Heart right ventricle (tissue), 16 donors: ENCODE results near the gene GPHN. TPM values are rescaled to one million over a fixed set of nuclear protein-coding genes. Genes with fewer than 3 reads are reported as not detected.
A peak's percentile ranks its signal among the peaks of the same experiment; 100 is the strongest.

ENCODE experiments used
- ATAC-seq, 8 donors: fragments of 200-7000 bp; cut with Tn5 transposase; one replicate each; pipeline ENCODE4 v1.9.1; 2020; ENCODE audit warnings: mild to moderate bottlenecking in 8 of 8, moderate library complexity in 8 of 8, moderate number of reproducible peaks in 1 of 8
- DNase-seq, 2 donors: peaks; one replicate each; pipeline ENCODE4 v3.0.0-alpha.2; 2020
- H3K27ac ChIP-seq, 10 donors: fragments of 200-600 bp; sonication (generic) in 2 of 10; one replicate each; pipeline versions ENCODE4 v1.5.0 to v1.8.0; 2020 to 2022; ENCODE audit warnings: mild to moderate bottlenecking in 3 of 10
- H3K27me3 ChIP-seq, 7 donors: fragments of 200-600 bp; one replicate each; pipeline ENCODE4 v1.8.0; 2021 to 2022; ENCODE audit warnings: mild to moderate bottlenecking in 2 of 7
- H3K36me3 ChIP-seq, 9 donors: fragments of 200-600 bp; sonication (generic) in 1 of 9; one replicate each; pipeline versions ENCODE4 v1.5.0 to v1.8.0; 2020 to 2022; ENCODE audit warnings: mild to moderate bottlenecking in 2 of 9
- H3K4me1 ChIP-seq, 9 donors: fragments of 200-600 bp; sonication (generic) in 1 of 9; one replicate each; pipeline versions ENCODE4 v1.5.0 to v1.8.0; 2020 to 2022; ENCODE audit warnings: mild to moderate bottlenecking in 4 of 9
- H3K4me3 ChIP-seq, 10 donors: fragments of 200-600 bp; sonication (generic) in 2 of 10; one replicate each; pipeline versions ENCODE4 v1.5.0 to v1.8.0; 2020 to 2022; ENCODE audit warnings: mild to moderate bottlenecking in 7 of 10, moderate library complexity in 2 of 10
- H3K9me3 ChIP-seq, 11 donors: fragments of 200-600 bp in 10 of 11; sonication (generic) in 2 of 11; one replicate each; pipeline versions ENCODE4 v1.5.0 to v1.8.0; 2013 to 2022; ENCODE audit warnings: mild to moderate bottlenecking in 2 of 11, control low read depth in 1 of 11, moderate library complexity in 1 of 11
- WGBS, 2 donors: extraction: QIAGEN DNeasy Blood & Tissue Kit; methylation state at CpG; one replicate each; pipeline ENCODE4 v1.1.7; 2013; ENCODE audit warnings: inconsistent platforms in 1 of 2; 5-methylcytosine and 5-hydroxymethylcytosine counted together
- intact Hi-C, 10 donors: fragments of 100-400 bp; cut with DNase I; formaldehyde crosslinking; loops; one replicate each; pipeline versions ENCODE4 v1.11.1 to v1.14.2; 2022
- polyA plus RNA-seq, 2 donors: library from polyadenylated mRNA; stranded (reverse); fragments of 200-250 nt; gene quantifications; one replicate each; pipeline ENCODE4 v1.2.3, GENCODE V29; 2013
- total RNA-seq, 10 donors: library from RNA; stranded (reverse); fragmentation: NEBNext Ultra II Directional in 3 of 10; extraction: Animal tissue kit (Norgen Biotek cat#: 25700) in 3 of 10; gene quantifications; one replicate each; pipeline versions ENCODE4 v1.2.1 to v1.2.4, GENCODE V29; 2021 to 2023
- TF ChIP-seq, protein P1 (sequence below), 9 donors: fragments of 200-600 bp; sonication (generic) in 2 of 9; IDR thresholded peaks; one replicate each; pipeline versions ENCODE4 v1.5.0 to v1.8.0; 2021 to 2022; ENCODE audit warnings: antibody characterized with exemption in 9 of 9, mild to moderate bottlenecking in 5 of 9, moderate library complexity in 1 of 9
- donor health status: Arrhythmogenic right ventricular cardiomyopathy.
- donor health status: ischemic (EF 13 %, LVEDD 7.1; RV severe dilation, severe dysfunction).
- donor health status: healthy with polysubstance abuse.
- donor health status: DM: no; HTN: yes; CAD: no.
- donor health status: DM: no; HTN: no; CAD: no.
- donor health status: ischemic (EF 25% LVEDD 6.9; RV normal size, moderate dysfunction).
- donor health status: ischemic (EF 25% LVEDD 5.7; RV mildly dilated, moderate dysfunction).
- donor health status: healthy.
- donor health status: DM: yes; HTN: yes; CAD: no.
- donor health status: Ischemic cardiomyopathy.
- donor health status: ischemic (EF 35%, LVEDD 5.7; RV mildly dilated, moderate dysfunction).
- donor health status: nonischemic (EF 11% LVEDD 7.7; RV severe dilation, severe dysfunction).
- donor health status: DM: yes; HTN: yes; CAD: no.
- donor health status: PGD.
- donor health status: ischemic (EF 29% LVEDD 5.4; RV normal size, mild dysfunction).
- donor health status: nonischemic (EF 23%, LVEDD 6.1; RV moderate dilation, normal function).

GPHN gene
- total and polyA plus RNA-seq, 12 donors = 12.2 to 48.0 (median 32.2) TPM

DNA sequence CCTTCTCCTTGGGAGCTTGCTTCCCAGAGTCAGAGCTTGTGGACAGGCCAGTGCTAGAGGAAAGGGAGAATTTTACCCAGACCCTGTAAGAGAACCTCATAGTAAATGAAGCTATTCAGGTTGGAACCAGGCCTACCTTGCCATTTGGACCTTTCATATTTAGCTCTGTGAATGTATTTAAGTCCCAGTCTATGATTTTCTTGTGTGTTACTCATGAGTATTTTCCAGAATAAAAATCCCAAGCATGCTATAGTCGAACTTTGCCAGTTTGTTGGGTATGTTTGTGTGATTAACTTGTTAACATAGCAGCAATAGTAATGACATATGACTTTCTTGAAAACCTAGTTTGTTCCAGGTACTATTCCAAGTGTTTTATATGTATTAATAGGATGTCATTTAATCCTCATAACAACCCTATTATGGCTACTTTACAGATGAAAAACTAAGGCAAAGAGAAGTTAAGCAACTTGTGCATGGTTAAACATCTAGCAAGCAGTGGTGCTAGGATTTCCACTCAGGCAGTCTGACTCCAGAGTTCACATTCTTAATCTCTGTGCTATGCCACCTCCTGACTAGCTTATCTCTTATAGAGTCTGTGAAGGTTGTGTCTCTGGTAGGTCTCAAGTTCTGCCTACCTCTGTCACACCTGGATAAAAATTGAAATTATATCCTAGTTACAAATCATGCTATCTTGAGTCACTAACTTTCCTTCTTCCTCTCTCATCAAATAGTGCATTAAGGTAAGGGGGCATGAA is 633.4 kb downstream of the GPHN start:
- no peaks in the 10 kb centered on the region for H3K27me3 ChIP-seq
- H3K36me3 ChIP-seq = peaks cover 0 to 44% (median 0%) of the 10 kb centered on the region in 9 donors
- TF ChIP-seq, protein P1, sequence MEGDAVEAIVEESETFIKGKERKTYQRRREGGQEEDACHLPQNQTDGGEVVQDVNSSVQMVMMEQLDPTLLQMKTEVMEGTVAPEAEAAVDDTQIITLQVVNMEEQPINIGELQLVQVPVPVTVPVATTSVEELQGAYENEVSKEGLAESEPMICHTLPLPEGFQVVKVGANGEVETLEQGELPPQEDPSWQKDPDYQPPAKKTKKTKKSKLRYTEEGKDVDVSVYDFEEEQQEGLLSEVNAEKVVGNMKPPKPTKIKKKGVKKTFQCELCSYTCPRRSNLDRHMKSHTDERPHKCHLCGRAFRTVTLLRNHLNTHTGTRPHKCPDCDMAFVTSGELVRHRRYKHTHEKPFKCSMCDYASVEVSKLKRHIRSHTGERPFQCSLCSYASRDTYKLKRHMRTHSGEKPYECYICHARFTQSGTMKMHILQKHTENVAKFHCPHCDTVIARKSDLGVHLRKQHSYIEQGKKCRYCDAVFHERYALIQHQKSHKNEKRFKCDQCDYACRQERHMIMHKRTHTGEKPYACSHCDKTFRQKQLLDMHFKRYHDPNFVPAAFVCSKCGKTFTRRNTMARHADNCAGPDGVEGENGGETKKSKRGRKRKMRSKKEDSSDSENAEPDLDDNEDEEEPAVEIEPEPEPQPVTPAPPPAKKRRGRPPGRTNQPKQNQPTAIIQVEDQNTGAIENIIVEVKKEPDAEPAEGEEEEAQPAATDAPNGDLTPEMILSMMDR (IDR thresholded peaks at IDR 0.05) = no peak
- H3K9me3 ChIP-seq = no peaks in the 10 kb centered on the region
- intact Hi-C loops = no loop called here
- DNase-seq (no peak), ATAC-seq (no peak)
- WGBS, 2 donors = 44% methylated on average over 1 of the region's 1 CpG
- no peak overlapping the region for H3K27ac ChIP-seq
- no peak overlapping the region for H3K4me3 ChIP-seq
- H3K4me1 ChIP-seq = no peaks in the 10 kb centered on the region

DNA sequence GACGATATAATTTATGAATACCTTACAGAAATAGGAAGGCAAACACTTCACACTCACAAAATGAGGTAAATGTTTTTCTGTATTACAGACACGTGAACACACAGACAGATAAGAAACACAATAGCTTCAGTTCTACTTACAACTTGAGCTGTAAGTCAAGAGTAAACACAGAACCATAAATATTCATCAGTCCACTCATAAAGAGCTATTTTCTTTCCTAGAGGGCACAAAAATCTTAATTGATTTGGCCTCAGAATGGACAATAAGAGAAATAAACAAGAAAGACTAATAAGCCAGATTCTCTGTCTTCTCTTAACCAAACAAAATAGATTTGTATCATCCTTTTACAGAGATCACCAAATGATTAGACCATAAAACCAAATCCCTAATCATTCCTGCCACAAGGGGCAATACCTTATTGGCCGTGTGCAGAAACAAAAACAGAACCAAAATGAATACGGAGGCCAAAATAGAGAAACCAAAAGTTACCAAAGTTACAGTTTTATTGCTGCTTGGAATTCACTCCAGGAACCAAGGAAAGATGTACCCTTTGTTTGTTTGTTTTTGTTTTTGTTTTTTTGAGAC is 643.2 kb downstream of the GPHN start:
- H3K27ac ChIP-seq = no peak overlapping the region
- intact Hi-C loops = no loop called here
- peaks cover 0 to 14% (median 0%) of the 10 kb centered on the region in 9 donors for H3K36me3 ChIP-seq
- 84 to 89% methylated on average over 4 of the region's 4 CpGs for WGBS, 2 donors
- DNase-seq (no peak), ATAC-seq (no peak)
- TF ChIP-seq, protein P1 (IDR thresholded peaks at IDR 0.05) = peak in 3 of 9 donors; percentile 13 to 15 (median 15)
- H3K9me3 ChIP-seq = no peaks in the 10 kb centered on the region
- H3K4me1 ChIP-seq = no peaks in the 10 kb centered on the region
- no peak overlapping the region for H3K4me3 ChIP-seq
- H3K27me3 ChIP-seq = no peaks in the 10 kb centered on the region

DNA sequence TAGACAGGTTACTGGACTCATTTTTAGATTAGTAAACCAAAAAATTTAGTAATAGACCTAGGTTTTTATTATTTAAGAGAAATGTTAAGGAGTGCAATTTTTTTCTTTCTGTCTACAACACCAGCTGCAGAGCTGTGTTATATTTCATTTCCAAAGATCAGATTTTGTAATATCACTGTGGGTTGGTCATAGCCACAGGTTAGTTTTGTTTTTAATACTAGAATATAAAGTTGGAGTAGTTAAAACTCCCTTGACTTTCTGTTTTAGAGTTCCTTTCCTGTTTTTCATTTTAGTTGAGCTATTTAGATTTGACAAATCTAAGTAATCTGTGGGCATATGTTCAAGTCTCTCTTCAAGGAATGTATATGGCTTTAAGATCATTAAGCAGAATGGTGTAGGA is 650.6 kb downstream of the GPHN start:
- DNase-seq (no peak), ATAC-seq (no peak)
- Histone ChIP-seq H3K36me3 (no peaks in the 10 kb centered on the region), H3K4me1 (no peaks in the 10 kb centered on the region), H3K27ac (no peak overlapping the region), H3K27me3 (no peaks in the 10 kb centered on the region), H3K9me3 (no peaks in the 10 kb centered on the region), H3K4me3 (no peak overlapping the region)
- TF ChIP-seq, protein P1 (IDR thresholded peaks at IDR 0.05) = no peak
- intact Hi-C loops = no loop called here

DNA sequence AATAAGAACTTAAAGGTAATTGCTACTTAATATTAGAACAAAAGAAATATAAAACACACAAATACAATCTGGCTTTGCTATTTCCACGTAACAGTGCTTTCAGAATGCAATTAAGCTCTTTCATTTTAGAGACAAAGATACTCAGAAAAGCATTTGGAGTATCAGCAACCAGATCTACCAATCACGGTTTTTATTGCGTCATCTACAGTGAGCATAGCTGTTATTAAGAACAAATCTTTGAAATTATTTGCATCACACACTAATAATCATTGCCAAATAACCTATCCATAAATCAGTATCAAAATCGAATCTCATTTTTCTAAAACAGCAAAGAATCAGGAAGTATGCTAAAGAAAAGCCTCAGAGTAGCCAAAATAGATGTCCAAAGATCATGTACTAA is 654.4 kb downstream of the GPHN start:
- no peak for DNase-seq
- no peaks in the 10 kb centered on the region for H3K4me1 ChIP-seq
- H3K36me3 ChIP-seq = peaks cover 0 to 6% (median 0%) of the 10 kb centered on the region in 9 donors
- H3K27ac ChIP-seq = no peak overlapping the region
- H3K4me3 ChIP-seq = no peak overlapping the region
- TF ChIP-seq, protein P1 (IDR thresholded peaks at IDR 0.05) = no peak
- intact Hi-C loops = no loop called here
- no peaks in the 10 kb centered on the region for H3K9me3 ChIP-seq
- H3K27me3 ChIP-seq = no peaks in the 10 kb centered on the region
- ATAC-seq = no peak
- WGBS, 2 donors = 93 to 95% methylated on average over 4 of the region's 4 CpGs
